Fibroblast of the conjunctiva (primary cell): ENCODE results near the gene CLTA.
A peak's percentile ranks its signal among the peaks of the same experiment; 100 is the strongest.

Source experiments
- DNase-seq: peaks from one replicate; pipeline ENCODE4 v3.0.0-alpha.2; 2010; ENCODE audit warnings: low read depth

Gene CLTA, protein sequence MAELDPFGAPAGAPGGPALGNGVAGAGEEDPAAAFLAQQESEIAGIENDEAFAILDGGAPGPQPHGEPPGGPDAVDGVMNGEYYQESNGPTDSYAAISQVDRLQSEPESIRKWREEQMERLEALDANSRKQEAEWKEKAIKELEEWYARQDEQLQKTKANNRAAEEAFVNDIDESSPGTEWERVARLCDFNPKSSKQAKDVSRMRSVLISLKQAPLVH

DNA sequence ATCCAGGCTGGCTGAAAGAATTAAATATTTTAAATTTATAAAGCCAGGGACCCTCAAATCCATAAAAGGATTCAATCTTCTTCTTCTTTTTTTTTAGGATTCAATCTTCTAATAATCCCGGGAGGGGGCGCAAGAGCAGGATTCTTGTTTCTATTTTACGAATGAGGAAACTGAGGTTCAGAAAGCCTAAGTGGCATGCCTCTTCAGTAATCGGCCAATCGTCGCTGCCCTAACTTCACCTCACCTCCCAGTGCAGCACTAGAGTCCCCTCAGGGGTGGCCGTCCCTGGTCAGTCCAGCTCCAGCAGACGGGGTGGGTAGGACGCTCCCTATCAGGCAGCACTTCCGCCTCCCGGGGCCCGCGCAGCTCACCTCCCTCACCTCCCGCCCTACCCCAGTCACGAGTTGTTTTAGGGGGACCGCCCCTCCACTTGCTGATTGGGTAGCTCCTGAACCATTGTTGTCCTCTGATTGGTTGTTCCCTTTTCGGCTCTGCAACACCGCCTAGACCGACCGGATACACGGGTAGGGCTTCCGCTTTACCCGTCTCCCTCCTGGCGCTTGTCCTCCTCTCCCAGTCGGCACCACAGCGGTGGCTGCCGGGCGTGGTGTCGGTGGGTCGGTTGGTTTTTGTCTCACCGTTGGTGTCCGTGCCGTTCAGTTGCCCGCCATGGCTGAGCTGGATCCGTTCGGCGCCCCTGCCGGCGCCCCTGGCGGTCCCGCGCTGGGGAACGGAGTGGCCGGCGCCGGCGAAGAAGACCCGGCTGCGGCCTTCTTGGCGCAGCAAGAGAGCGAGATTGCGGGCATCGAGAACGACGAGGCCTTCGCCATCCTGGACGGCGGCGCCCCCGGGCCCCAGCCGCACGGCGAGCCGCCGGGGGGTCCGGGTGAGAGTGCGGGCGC, at the start of gene CLTA:
CLTA (plus strand) TSS at position 534 of the 902 bp plus-strand sequence; CDS start at position 670, 136 bp downstream.
- DNase-seq: peak; percentile 98

DNA sequence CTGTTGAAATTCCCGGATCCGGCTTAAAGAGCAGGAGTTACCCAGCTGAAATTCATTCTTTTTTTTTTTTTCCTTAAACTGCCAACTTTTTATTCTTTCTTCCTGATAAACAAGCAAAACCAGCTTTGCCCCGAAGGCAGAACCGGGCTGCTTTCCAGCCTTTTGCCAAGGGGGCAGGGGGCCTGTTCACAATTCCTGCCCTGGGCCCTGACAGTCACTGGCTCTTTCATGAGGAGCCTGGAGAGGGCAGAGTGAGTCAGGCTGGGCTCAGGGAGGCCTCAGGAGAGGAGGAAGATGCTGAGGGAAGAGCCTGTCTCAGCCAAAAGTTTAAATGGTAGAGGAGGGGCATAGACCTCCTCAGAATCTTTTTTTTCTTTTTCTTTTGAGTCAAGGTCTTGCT, 49.4 kb upstream of the CLTA start:
- DNase-seq: no peak

DNA sequence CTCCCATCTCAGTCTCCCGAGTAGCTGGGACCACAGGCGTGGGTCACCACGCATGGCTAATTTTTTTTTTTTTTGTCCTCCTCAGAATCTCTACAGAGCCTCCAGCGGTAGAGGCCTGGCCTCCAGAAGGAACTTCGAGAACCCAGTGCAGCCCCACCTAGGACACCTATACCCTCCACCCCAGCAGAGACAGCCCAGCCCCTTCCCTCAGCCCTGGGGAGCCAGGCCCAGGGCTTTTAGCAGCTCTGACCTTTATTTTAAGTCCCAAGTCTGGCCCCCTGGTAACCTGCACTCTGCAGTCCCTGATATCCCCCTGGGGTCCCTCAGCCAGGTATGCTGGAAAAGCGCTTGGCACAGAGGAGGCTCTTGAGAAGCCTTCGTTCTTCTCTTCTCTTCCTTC, 49.0 kb upstream of the CLTA start:
- DNase-seq: no peak

DNA sequence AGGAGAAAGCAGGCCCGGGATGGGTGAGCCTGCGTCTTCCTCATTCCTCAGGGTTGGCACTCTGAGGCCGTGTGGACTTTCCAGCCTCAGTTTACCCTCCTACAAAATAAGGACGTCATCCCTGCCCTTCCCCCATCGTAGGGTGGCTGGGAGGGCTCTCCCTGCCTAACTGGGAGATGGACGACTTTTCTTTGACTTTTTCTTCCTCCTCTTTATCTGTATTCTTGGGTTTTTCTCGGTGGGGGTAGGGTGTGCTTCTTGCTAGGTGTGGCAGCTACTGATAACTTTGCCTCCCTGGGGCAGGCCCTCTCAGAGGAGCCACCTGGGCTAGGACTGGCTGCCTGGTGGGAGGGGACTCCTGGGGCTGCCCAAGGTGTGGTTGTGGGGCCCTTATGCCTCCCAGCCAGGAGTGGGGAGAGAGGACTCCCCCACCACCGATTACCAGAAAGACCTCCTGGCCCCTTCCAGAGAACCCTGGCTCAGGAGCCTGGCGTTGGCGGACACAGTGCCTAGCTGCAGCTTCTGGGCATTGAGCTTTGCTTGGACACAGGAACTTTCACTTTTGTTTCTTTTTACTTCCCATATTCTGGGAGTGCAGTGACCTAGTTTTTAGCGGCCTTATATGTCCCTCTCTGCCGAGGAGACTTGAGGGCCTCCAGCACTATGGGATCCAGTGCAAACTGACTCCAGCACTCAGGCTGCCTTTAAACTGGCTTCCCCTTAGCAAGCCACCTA, 48.0 kb upstream of the CLTA start:
- DNase-seq: no peak

DNA sequence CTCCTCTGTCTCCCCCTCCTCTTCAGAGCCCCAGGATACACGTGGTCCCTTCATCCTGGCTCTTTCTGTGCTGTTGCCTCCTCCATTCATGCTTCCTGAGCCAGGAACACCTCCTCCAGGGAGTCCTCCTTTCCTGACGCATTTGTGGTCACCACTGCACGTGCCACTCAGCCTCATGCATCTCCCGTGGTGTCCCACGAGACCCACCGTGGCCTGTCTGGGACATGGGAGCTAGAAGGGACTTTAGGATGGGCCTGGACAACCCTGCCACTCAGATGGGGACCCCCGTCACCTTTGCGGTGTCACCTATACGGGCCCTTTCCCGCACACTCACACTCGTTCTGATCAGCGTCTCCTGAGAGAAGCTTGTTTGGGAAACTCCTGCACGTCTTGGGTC, 47.5 kb upstream of the CLTA start:
- no peak for DNase-seq

DNA sequence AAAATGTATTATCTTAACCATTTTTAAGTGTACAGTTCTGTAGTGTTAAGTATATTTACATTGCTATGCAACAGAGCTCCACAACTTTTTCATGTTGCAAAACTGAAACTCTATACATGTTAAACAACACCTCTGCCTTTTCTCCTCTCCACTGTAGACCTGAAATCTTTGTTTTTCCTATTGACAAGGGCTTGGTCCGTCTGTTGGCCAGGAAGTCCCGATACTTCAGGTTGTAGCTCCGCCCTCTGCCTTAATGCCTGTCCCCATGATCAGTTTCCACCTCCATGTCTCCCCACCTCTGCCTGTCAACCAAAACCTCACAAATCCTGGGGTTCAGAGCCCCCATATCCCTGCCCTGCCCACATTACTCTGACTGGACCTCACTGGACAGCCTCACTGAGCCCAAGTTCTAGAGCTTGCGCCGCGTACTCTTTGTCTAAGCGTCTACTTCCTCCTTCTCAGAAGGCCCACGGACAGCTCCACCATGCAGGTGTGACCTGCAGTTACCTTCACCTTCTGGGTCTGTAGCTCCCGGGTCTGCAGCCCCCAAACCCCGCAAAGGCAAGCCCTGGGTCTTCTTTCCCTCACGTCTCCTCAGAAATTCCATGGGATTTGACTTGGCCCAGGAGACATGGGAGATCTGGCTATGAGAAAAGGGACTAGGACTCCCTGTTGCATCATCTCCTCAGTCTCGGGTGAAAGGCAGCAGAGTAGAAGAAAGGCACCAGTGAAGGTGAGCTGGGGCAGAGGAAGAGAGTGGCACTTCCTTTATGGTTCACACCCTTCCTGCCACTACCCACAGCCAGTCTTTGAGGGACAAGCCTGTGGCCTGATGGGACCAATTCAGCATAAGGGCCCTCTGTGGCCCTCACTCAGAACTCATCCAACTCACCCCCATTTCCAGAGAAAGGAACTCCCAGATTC, 46.1 kb upstream of the CLTA start:
- DNase-seq: no peak

DNA sequence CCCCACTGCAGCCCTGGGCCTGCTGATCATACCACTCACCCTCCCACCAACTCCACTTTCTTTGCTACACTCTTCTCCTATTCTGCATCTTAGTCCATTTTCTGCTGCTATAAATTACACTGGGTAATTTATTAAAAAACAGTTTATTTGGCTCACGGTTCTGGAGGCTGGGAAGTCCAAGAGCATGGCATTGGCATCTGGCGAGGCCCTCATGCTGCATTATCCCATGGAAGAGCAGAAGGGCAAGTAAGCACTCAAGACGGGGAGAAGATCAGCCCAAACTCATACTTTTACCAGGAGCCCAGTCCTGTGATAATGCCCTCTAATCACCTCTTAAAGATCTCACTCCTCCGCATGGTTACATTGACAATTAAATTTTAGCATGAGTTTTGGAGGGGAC, 44.8 kb upstream of the CLTA start:
- DNase-seq: no peak

DNA sequence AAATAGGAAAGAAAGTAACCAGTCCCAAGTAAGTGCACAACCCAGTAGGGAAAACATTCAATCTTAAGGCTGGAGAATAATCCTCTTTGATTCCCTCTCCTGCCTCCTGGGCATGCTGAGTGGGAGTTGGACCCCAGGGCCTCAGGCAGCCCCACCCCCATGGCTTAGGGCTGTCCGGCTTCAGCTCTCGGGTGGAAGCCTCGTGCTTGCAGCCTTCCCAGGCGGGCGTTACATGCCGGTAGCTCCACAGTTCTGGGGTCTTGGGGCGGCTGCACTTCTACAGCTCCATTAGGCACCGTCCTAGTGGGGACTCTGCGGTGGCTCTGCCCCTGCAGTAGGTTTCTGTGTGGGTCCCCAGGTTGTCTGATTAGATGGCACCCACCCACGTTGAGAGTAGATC, 44.1 kb upstream of the CLTA start:
- no peak for DNase-seq

DNA sequence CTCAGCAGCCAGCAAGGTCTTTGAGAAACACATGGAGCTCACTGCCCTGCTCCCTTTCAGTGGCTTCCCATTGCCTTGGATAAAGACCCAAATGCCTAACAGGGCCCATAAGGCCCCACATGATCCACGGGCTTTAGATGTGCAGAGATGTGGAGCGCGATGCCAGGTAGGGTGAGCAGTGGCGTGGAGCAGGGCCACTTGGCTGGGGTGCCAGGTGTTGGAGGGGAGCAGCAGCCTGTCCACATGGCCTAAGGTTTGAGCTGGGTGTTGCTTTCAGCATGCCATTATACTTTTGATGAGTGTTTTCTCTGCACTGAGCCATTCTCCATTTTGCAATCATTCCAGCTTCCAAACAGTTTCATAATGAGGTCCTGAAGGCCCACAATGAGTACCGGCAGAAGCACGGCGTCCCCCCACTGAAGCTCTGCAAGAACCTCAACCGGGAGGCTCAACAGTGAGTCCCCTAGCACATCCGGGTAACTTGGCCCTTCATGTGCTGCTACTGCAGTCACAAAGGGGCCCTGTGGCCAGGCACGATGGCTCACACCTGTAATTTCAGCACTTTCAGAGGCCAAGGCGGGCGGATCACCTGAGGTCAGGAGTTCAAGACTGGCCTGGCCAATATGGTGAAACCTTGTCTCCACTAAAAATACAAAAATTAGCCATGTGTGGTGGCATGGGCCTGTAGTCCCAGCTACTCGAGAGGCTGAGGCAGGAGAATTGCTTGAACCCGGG, 43.1 kb upstream of the CLTA start:
- DNase-seq: no peak

DNA sequence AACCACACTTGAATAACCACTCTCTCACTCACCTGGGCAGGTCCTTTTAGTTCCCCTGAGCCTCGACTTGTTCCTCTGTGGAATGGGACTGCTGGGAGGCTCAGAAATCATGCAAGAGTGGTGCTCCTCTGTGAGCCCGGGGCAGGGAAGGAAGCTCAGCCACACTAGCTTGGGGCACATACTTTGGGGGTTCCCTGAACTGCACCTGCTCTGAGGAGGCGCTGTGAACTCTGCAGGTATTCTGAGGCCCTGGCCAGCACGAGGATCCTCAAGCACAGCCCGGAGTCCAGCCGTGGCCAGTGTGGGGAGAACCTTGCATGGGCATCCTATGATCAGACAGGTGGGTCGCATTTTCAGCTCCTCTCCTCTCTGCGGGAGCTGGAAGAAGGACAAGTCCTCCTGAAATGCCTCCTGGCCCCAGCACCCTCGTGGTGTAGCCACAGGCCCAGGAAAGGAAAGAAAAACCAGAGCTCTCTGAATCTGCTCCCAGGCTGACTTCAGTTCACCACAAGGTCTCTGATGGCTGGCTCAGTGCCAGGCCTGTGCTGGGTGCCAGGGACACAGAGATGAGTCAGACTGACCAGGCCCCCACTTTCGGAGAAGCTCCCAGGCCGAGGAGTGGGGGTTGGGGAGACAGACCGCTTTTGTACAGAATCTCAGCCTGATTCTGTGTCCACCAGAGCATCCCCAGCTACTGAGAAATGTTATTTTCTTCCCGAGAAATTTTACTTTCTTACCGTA, 42.2 kb upstream of the CLTA start:
- peak; percentile 96 for DNase-seq

DNA sequence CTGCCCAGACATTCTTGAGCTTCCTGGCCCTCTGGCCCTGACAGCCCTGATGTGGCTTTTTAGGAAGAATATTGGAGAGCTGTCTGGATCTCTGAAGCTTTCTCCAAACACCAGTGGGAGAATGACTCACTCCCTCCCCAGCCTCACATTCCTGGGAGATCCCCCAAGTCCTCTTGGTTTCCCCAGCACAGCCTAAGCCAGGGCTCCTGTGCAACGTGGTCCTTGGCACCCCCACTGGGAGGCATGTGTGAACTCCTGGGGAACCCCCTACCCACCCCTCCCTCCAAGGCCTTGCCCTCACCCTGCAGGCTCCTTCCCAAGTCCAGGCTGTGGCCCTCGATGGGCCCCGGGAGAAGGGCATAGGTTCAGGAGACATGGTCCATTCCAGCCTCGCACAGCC, 41.5 kb upstream of the CLTA start:
- DNase-seq: no peak

DNA sequence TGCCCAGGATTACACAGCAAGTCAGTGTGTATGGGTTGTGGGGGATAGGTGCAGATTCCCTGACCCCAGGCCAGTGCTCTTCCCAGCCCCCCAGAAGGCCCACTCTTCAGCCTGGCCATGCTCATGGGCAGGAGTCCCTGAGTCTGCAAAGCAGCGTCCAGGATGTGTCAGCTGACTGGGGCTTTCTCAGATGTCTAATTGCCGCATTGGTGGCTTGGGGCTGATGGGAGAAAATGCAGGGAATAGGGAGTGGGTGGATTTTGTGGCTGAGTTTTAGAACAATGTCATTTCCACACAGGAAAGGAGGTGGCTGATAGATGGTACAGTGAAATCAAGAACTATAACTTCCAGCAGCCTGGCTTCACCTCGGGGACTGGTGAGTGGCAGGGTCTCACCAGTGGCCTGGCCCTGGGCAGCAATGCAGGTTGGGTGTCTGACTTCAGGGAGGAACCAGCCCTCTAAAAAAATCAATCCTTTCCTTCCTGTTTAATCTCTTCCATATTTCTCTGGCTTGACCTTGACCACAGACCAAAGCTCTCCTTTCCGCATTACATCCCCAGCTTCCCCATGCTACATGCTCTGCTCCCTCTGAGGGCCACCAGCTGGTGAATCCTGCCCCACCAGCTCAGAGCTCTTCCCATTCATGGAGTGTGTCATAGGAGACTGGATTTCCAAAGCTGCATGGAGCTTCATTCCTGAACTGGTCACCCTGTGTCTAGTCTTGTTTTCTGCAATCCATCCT, 40.0 kb upstream of the CLTA start:
- DNase-seq: no peak

DNA sequence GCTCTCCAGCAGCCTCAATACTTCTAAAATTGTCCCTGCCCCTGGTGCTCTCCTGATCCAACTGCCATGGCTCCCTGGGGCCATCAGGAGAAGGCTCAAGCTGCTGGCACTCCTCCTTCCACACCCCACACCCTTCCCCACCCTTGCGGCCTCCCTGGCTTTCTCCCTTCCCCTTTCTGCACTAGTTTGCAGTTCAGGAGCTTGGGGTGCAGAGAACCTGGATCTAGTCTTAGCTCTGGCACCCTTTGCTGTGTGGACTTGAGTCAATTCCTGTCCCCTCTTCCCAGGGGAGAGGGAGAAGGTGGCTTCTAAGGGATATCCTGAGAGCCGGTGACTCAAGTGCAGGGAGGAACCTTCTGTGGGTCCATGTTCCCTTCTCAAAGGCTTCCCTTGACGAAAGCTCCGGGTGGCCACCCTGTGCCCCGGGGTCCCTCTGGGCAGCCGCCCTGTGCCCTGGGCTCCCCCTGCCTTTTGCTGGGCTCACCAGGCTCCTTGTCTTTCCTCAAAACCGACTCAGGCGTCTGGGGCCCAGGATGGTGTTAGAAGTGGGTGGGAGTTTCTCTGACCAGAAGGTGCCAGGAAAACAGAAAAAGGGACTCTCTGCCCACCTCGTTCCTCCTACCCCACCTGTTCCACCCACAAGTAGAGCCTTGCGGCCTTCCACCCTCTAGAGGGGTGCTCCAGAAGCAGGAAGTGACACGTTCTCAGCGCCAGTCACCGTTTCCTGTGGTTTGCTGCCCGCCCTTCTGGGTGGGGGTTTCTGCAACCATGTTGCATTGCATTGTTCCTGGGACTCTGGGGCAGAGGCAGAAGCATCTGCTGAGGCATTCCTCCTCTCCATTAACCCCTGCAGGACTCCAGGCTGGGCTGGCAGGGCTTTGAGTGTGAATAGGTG, 39.2 kb upstream of the CLTA start:
- DNase-seq: no peak

DNA sequence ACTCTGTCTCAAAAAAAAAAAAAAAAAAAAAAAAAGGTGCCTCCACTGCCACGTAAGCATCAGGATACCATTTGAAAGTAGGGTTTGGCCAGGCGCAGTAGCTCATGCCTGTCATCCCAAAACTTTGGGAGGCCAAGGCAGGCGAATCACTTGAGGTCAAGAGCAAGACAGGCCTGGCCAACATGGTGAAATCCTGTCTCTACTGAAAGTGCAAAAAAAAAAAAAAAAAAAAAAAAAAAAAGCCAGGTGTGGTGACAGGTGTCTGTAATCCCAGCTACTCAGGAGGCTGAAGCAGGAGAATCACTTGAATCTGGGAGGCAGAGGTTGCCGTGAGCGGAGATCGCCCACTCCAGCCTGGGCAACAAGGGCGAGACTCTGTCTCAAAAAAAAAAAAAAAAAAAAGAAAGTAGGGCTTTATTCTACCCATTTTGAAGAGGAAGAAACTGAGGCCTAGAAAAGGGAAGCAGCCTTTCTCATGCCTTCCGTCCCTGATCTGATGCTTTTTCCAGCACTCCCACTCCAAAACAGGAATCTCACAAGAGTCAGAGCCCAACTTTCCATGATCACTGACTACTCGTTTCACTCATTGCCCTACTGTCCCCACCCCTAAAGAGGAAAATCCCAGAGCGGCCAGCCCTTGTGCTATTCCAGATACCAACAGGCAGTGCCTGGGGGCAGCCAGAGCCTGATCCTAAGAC, 37.8 kb upstream of the CLTA start:
- no peak for DNase-seq

DNA sequence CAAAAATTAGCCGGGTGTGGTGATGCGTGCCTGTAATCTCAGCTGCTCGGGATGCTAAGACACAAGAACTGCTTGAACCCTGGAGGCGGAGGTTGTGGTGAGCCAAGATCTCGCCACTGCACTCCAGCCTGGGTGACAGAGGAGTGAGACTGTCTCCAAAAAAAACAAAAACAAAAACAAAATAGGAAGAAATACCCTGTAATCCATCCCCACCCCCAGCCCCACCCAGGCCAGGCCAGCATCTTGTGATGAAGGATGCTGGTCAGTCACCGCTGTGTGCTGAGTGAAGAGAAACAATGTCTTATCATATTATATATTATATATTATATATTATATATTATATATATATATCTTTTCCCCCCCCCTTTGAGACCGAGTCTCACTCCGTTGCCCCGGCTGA, 37.0 kb upstream of the CLTA start:
- DNase-seq: no peak

DNA sequence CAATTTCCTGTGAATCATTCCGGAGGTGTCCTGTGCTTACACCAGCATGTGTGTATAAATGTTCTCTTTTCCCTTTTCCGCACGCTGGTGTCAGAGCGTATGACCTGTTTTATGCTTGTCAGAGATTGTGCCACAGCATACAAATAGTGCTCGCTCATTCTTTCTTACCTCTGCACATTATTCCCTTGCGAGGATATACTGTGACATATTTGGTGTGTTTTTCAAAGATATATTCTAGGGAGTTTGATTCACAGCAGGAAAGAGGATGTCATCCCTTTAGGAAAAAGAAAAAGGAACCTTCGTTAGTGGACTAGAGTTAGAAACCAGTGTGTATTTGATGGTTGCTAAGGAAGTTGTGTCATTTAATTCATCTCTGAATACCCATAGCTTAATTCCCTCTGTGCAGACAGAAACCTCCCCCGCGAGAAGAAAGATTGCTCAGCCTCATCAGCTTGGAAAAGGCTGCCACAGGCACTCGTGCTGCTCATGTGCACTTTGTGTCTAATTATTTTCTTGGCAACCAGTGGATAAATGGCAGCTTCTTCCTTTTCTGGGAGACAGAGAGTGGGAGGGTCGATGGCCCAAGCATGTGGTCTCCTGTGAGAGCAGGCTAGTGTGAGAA, 36.3 kb upstream of the CLTA start:
- DNase-seq: no peak

DNA sequence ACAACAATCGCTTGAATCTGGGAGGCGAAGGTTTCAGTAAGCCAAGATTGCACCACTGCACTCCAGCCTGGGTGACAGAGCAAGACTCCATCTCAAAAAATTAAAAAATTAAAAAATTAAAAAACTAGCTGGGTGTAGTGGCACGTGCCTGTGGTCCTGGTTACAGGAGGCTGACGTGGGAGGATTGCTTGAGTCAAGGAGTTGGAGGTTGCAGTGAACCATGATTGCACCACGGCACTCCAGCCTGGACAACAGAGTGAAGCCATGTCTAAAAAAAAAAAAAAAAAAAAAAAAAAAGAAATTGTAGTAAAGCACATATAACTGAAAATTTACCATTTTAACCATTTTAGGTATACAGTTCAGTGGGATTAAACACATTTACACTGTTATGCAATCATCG, 34.6 kb upstream of the CLTA start:
- DNase-seq: no peak

DNA sequence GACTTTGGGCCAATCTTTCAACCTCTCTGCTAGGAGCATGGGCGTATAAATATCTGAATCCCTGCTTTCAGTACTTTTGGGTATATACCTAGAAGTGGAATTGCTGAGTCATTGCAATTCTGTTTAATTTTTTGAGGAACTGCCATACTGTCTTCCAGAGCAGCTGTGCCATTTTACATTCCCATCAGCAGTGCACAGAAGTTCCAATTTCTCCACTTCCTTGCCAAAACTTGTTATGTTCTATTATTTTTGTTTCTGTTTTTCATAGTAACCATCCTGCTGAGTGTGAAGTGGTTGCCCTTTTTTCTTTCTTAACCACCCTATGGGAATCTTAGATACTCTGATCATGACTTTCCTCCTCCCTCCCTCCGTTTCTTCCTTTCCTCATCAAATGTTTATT, 32.6 kb upstream of the CLTA start:
- no peak for DNase-seq
